Measurements from ENCODE around the gene ENTPD3. TPM values are rescaled to one million over a fixed set of nuclear protein-coding genes. Genes with fewer than 3 reads are reported as not detected.

ENTPD3 gene
- total and polyA plus RNA-seq, 12 donors = 0.15 to 0.77 (median 0.40) TPM; not detected in 1

- DNase-seq = no peak
- peaks cover 0 to 4% (median under 1%) of the 10 kb centered on the region in 9 donors for H3K4me1 ChIP-seq
- no peak overlapping the region for H3K27ac ChIP-seq
- 68 to 76% methylated on average over 8 of the region's 8 CpGs for WGBS, 2 donors
- ATAC-seq = no peak
- H3K27me3 ChIP-seq = peaks cover 0 to 8% (median 0%) of the 10 kb centered on the region in 7 donors
- no peak for TF ChIP-seq CTCF (IDR thresholded peaks at IDR 0.05)
- no peaks in the 10 kb centered on the region for H3K36me3 ChIP-seq
- intact Hi-C loops (cut with DNase I) = no loop called here
- peaks cover 0 to 11% (median 5%) of the 10 kb centered on the region in 11 donors for H3K9me3 ChIP-seq
- H3K4me3 ChIP-seq = no peak overlapping the region
Measured at GRCh38 chr3:40381904-40382616, 4.9 kb upstream of the ENTPD3 start.

- Histone ChIP-seq H3K27me3 (peaks cover 0 to 13% (median 0%) of the 10 kb centered on the region in 7 donors), H3K4me1 (peaks cover 0 to 9% (median 3%) of the 10 kb centered on the region in 9 donors), H3K4me3 (no peak overlapping the region), H3K9me3 (peaks cover 0 to 10% (median 5%) of the 10 kb centered on the region in 11 donors), H3K27ac (no peak overlapping the region), H3K36me3 (no peaks in the 10 kb centered on the region)
- WGBS, 2 donors = 71 to 81% methylated on average over 2 of the region's 2 CpGs
- intact Hi-C loops (cut with DNase I) = no loop called here
- no peak for TF ChIP-seq CTCF (IDR thresholded peaks at IDR 0.05)
- no peak for ATAC-seq
- DNase-seq = no peak
Measured at GRCh38 chr3:40382617-40382979, 4.4 kb upstream of the ENTPD3 start.

- ATAC-seq = no peak
- TF ChIP-seq CTCF (IDR thresholded peaks at IDR 0.05) = no peak
- WGBS, 2 donors = 84 to 86% methylated on average over 3 of the region's 3 CpGs
Measured at GRCh38 chr3:40386213-40386612, 771 bp upstream of the ENTPD3 start.

GRCh38 chr3:40387895-40388254 lies 891 bp downstream of the ENTPD3 start:
- H3K27me3 ChIP-seq = peaks cover 0 to 24% (median 0%) of the 10 kb centered on the region in 7 donors
- H3K27ac ChIP-seq = no peak overlapping the region
- ATAC-seq (no peak), DNase-seq (no peak)
- TF ChIP-seq CTCF (IDR thresholded peaks at IDR 0.05) = no peak
- peaks cover 0 to 10% (median 0%) of the 10 kb centered on the region in 9 donors for H3K36me3 ChIP-seq
- H3K4me1 ChIP-seq = peaks cover 0 to 9% (median 3%) of the 10 kb centered on the region in 9 donors
- no peak overlapping the region for H3K4me3 ChIP-seq
- H3K9me3 ChIP-seq = no peaks in the 10 kb centered on the region
- WGBS, 2 donors = 85 to 90% methylated on average over 10 of the region's 10 CpGs
- intact Hi-C loops (cut with DNase I) = no loop called here

More at GRCh38 chr3:40386213-40386612, 771 bp upstream of the ENTPD3 start:
- H3K4me3 ChIP-seq = no peak overlapping the region
- no peak overlapping the region for H3K27ac ChIP-seq
- DNase-seq = no peak
- no peaks in the 10 kb centered on the region for H3K36me3 ChIP-seq
- no peaks in the 10 kb centered on the region for H3K9me3 ChIP-seq
- intact Hi-C loops (cut with DNase I) = no loop called here
- H3K4me1 ChIP-seq = peaks cover 0 to 9% (median 3%) of the 10 kb centered on the region in 9 donors
- H3K27me3 ChIP-seq = peaks cover 0 to 24% (median 0%) of the 10 kb centered on the region in 7 donors
